ENCODE results near the gene EDIL3.
"Not testable (repeated sequence)": the region's sequence is repeated elsewhere in the genome, so short reads cannot be mapped to it uniquely, and the experiment has no call there.

Gene EDIL3

GRCh38 chr5:84378420-84378819, 6.3 kb downstream of the EDIL3 start:
- DNase-seq, result no peak

DNA sequence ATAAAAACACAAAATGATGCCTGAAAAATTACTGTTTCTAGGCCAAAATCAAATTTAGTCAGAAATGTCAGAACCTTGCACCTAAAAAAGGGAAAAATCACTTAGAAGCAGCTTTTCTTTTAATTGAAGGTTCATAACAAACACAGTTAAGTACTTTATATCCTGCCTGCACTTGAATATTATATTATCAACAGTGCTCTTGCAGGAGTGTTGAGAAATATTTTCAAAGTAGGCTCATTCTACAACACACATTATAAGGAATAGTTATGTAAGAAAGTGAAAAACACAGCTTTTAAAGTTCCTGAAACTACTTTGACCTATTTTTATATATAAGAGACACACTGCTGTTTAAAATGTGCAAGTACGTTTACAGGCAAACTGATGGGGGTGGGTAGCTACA, 8.3 kb downstream of the EDIL3 start:
- DNase-seq, result no peak

DNA sequence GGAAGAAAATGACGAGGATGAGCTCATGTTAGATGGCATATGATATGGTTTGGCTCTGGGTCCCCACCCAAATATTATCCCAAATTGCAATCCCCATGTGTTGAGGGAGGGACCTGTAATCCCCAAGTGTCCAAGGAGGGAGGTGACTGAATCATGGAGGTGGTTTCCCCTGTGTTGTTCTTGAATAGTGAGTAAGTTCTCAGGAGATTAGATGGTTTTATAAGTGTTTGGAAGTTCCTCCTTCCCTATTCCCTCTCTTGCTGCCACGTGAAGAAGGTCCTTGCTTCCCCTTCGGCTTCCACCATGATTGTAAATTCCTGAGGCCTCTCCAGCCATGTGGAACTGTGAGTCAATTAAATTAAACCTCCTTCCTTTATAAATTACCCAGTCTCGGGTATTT, 10.1 kb downstream of the EDIL3 start:
- DNase-seq, result no peak

DNA sequence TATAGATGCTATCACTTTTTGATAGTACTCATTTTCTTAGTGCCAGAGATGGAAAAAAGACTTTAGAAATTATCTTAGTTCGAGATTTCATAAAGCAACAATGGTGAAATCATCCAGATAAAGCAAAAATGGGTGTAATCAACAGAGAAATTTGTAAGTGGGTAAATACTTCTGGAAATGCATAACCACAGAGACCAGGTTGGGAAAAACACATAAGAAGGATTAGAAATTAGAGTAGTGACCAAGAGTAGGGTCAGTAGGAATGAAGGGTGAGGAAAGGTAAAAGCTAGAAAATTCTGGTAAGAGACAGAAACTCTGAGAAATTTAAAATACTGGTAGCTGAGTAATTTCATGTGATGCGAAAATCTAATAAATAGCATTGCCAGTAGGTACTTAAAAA, 11.2 kb downstream of the EDIL3 start:
- DNase-seq, result no peak

DNA sequence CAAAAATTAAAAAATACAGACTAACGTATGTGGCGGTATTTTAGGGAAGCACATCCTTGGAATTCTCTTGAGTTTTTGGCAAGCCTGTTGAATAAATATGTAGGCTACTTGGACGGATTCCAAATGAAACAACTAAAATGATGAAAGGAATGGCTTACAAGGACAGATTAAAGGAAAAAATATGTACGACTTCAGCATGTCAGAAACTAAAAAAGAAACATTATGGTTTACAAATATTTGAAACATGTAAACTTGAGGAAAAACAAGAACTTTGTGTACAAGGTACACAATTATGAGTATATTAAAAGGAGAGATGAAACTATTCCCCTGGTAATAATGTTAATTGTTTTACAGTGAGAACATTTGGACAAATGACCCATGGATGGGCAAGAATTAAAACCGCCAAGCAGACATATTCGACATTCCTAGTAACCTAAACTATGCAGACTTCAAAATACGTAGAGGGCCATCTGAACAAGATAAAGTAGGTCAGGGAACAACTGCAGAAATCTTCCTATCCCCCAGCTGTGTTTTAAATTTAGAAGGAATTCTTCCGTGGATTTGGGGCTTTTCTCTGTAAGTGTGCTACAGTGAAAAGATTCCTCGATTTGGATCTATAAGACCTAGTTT, 12.5 kb downstream of the EDIL3 start:
- DNase-seq, result no peak

DNA sequence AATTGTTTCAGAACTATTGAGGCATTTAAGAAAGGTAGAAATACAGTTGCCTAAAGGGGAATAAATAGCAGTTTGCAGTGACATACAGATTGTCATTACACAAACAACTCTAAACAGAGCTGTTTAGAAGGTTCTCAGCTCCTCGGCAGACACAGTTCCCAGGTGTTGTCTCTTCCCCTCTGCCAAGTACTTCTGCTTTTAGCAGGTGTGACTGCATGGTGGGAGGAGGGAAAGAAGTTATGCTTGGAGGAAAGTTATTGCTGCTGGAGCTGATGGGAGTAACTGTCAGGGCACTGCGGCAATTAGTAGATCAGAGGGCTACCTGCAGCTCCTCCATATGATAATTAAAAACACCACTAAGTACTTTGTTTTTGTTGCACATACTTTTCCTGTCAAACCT, 14.5 kb downstream of the EDIL3 start:
- no peak for DNase-seq

DNA sequence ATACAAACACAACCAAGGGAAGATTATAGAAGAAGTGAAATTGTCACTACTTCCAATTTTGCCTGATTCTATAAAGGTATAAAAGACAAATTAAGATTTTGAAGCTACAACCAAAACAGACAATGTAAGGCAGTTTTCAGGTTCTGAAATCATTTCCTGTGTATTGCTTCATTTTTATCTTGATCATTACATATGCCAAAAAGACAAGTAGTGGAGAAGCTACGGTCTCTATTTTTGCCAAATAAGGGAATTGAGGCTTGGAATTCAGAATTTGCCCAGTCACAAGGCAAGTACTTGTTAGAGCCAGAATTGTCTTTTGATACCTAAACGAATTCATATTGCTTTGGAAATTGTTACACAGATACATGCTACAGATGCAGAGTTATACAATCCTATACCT, 20.6 kb downstream of the EDIL3 start:
- DNase-seq, result no peak

DNA sequence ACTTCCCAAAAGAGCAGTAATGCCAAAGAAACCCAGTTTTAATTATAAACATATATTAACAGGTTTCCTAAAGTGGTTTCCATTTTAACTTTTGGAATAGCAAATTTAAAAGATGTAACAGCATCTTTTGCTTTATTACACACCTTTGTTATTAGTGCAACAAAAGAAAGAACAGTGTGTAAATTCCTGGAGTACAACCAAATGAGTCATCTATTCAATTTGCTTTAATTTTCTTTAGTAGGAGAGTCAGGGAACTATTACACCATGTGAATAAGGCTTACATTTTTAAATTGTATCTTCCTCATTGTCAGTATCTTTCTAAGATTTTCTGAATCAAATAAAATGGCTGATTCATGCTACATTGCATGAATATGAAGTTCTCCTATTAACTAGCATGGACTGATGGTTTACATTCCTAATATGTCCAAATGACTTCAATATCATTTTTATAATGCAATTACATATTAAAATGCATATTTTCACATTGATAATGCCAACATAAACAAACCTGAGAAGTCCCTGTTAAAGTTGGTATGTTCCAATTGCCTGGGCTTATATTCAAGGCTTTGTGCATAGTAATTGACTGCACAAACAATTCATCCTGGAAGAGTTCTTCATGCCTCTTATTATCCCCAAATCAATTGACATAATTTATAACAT, 22.5 kb downstream of the EDIL3 start:
- no peak for DNase-seq

GRCh38 chr5:84361572-84361971, 23.1 kb downstream of the EDIL3 start:
- DNase-seq, result no peak

DNA sequence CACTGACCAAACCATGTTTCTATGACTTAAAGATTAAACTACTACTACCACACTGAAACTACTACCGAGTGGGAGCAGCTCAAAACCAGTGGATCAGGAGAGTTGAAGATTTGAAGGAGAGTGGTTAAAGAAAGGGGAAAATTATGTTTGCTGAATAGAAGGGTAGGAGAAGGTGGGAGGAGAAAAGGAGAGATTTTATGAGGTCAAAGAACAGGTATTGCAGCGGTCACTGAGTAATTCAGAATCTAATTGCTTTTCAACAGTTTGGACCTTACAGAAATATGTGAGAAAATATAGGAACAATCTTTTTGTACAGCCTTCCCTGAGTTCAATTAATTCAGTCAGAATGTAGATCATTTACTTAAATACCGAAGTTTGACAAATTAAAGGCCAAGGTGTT, 24.6 kb downstream of the EDIL3 start:
- DNase-seq, result no peak

DNA sequence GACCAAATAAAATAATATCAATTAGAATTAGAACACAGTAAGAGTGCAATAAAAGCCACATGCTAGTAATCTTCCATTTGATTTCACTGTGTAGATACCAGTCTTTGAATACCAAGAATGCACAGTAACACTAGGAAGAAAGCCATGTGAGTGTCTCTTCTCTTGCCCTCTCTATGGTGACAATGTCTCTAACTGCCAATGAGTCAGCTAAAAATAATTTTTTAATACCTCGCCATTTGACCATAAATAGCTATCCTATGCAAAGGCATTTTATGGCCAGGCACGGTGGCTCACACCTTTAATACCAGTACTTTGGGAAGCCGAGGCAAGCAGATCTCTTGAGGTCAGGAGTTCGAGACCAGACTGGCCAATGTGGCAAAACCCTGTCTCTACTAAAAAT, 30.6 kb downstream of the EDIL3 start:
- no peak for DNase-seq

- DNase-seq, result no peak
Observed at GRCh38 chr5:84344788-84345187, 39.9 kb downstream of the EDIL3 start.

- no peak for DNase-seq
Observed at GRCh38 chr5:84343171-84343570, 41.5 kb downstream of the EDIL3 start.

DNA sequence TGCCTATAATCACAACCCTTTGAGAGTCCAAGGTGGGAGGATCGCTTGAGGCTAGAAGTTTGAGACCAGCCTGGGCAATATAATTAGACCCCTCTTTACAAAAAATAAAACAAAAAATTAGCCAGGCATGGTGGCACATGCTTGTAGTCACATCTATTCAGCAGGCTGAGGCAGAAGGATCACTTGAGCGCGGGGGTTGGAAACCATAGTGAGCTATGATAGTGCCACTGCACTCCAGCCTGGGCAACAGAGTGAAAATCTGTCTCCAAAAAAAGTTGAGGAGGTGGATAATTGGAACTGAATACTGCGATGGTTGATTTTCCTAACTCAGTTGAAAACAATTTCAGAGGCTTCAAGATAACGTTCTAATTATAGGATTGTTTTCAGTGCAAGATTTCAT, 52.6 kb downstream of the EDIL3 start:
- DNase-seq, result no peak

GRCh38 chr5:84327591-84327990, 57.1 kb downstream of the EDIL3 start:
- DNase-seq, result no peak

DNA sequence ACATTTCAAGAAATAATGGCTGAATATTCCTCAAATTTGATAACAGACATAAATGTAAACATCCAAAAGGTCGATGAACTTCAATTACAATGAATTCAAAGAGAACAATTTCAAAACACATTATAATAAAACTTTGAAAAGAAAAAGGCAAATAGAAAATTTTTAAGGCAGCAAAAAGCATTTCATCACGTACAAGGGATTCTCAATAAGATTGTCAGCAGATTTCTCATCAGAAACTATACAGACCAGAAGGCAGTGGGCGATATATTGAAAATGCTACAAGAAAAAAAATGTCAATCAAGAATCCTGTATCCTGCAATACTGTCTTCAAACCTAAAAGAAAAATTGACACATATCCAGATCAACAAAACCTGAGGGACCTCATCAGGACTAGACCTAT, 62.0 kb downstream of the EDIL3 start:
- DNase-seq, result no peak

GRCh38 chr5:84317826-84318225, 66.9 kb downstream of the EDIL3 start:
- not testable (repeated sequence) for DNase-seq

DNA sequence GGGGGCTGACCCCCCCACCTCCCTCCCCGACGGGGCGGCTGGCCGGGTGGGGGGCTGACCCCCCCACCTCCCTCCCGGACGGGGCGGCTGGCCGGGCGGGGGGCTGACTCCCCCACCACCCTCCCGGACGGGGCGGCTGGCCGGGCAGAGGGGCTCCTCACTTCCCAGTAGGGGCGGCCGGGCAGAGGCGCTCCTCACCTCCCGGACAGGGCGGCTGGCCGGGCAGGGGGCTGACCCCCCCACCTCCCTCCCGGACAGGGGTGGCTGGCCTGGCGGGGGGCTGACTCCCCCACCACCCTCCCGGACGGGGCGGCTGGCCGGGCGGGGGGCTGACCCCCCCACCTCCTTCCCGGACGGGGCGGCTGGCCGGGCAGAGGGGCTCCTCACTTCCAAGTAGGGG, 72.4 kb downstream of the EDIL3 start:
- DNase-seq, result not testable (repeated sequence)

GRCh38 chr5:84309850-84310249, 74.8 kb downstream of the EDIL3 start:
- DNase-seq, result not testable (repeated sequence)

DNA sequence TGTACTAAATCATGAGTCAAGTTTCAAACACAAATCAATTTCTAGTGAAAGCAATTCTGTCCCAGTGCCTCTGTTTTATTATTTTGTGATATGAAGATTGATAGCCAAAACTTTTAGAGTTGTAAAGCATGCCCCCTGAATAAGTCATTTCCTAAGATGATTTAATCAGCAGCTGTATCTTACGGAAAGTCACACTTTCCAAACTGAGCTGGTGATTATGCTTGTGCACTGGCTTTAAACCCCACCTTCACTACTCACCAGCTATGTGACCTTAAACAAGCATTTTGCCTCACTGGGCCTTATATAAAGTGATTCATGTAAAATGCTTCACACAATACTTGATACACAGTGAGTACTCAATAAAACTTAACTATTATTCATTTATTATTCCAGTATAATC, 78.1 kb downstream of the EDIL3 start:
- DNase-seq, result no peak

- no peak for DNase-seq
Observed at GRCh38 chr5:84304599-84304998, 80.1 kb downstream of the EDIL3 start.

DNA sequence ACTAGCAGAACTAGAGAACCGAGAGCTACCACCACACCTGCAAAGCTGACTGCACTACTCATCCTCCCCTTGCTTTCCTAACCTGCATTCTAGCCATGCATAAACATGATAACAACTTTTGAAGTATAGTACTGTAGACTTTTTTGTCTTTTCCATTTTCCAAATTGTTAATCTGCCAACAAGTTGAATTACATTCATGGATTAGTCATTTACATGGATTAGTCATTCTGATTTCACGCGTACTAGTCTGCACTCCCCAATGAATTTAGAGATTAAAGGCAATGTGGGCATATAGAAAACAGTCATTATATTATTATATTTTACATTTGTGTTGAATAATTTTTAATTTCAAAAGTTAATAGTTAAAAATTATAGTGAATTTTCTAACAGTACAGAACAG, 81.4 kb downstream of the EDIL3 start:
- DNase-seq, result no peak

DNA sequence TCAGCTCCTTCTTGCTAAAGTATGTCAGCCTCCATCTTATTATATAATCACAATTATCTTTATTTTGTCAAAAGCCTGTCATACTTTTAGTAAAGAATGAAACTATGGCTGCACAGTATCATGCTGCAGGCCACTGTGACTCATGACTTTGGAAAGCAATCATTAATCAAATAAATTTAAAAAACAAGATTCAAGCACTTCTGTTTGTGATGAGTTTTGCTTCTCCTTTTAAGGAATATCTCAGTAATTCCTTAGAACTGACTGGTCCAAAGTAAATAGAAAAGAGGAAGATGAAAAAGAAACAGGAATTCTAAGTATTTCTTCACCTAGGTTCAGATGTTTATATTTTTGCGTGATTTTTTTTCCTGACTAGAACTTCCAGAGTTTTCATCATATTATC, 83.1 kb downstream of the EDIL3 start:
- DNase-seq, result no peak

DNA sequence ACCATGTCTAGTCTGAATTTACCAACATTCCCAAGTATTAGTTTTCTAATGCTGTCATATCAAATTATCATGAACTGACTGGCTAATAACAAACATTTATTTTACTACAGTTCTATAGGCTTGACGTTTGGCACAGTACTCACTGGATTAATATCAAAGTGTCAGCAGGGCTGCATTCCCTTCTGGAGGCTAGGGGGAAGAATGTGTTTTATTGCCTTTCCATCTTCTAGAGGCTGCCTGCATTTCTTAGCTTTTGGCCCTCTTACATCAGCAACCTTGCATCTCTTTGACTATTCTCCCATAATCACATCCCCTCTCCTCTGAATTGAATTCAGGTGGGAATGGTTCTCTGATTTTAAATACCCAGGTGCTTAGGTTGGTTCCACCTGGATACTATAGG, 84.7 kb downstream of the EDIL3 start:
- DNase-seq, result no peak

GRCh38 chr5:84298628-84299027, 86.1 kb downstream of the EDIL3 start:
- no peak for DNase-seq
